HCT116 (cell line): ENCODE data around the gene TFF2. TPM values are rescaled to one million over a fixed set of nuclear protein-coding genes. Genes with fewer than 3 reads are reported as not detected.

Experiments used
- ATAC-seq: fragments of 200-7000 bp; cut with Tn5 transposase; 2 replicates; pipeline ENCODE4 v1.9.1; 2020; ENCODE audit warnings: mild to moderate bottlenecking, moderate library complexity
- BruUV-seq: library from RNA; stranded (reverse); fragments of 400-500 nt; replicated peaks from 2 replicates; lab custom pipeline; 2021; lab: Mats Ljungman, UMichigan
- CTCF ChIA-PET: fragments of 300-600 bp; sonication (Branson Sonifier 250); formaldehyde crosslinking; loops from one replicate; lab custom pipeline; 2021; ENCODE audit warnings: antibody characterized with exemption; lab: Charles Lee
- POLR2A ChIA-PET: fragments of 300-600, 350-600 bp; sonication (Branson Sonifier 250); formaldehyde crosslinking; loops from one replicate; lab custom pipeline; 2021; ENCODE audit warnings: antibody characterized with exemption; lab: Charles Lee
- RAD21 ChIA-PET, 2 experiments: fragments of 300-600 bp; sonication (Branson Sonifier 250); formaldehyde crosslinking; loops; one replicate each; lab custom pipeline; 2023; ENCODE audit warnings: low total read pairs in 2 of 2; ENCODE audit not compliant: uncharacterized antibody in 2 of 2, unreplicated experiment in 2 of 2, low non-redundant PET in 1 of 2; lab: Charles Lee
- DNase-seq: peaks from one replicate; pipeline ENCODE4 v3.0.0-alpha.2; 2010; ENCODE audit warnings: low read depth, low spot score
- H2AFZ ChIP-seq: fragments of 200-600 bp; shearing (Covaris generic), sonication (generic); 2 replicates; pipeline ENCODE4 v1.6.1; 2017; ENCODE audit warnings: low read depth, mixed run types, mixed read lengths, antibody characterized with exemption, low read length; ENCODE audit not compliant: poor library complexity, severe bottlenecking
- H3K27ac ChIP-seq: 2 replicates; pipeline ENCODE4 v1.5.1; 2012; ENCODE audit warnings: low read depth, low read length
- H3K27me3 ChIP-seq: fragments of 200-600 bp; sonication (generic); 2 replicates; pipeline ENCODE4 v1.6.1; 2016; ENCODE audit warnings: mixed run types, low read length, mixed read lengths; ENCODE audit not compliant: insufficient read depth
- H3K36me3 ChIP-seq, 2 experiments: fragments of 200-500 bp in 1 of 2; fragments of 200-600 bp in 1 of 2; sonication (Bioruptor generic) in 1 of 2; sonication (generic) in 1 of 2; 2 replicates each; pipeline versions ENCODE4 v1.5.1 to v1.6.1; 2014 to 2016; ENCODE audit warnings: low read length in 2 of 2, inconsistent platforms in 1 of 2, mixed read lengths in 1 of 2, mixed run types in 1 of 2; ENCODE audit not compliant: insufficient read depth in 2 of 2, control insufficient read depth in 1 of 2
- H3K4me1 ChIP-seq, 2 experiments: fragments of 200-600 bp in 1 of 2; sonication (generic) in 1 of 2; 2 replicates each; pipeline versions ENCODE4 v1.5.1 to v1.6.1; 2012 to 2017; ENCODE audit warnings: low read length in 2 of 2, inconsistent platforms in 1 of 2, mild to moderate bottlenecking in 1 of 2, mixed read lengths in 1 of 2, mixed run types in 1 of 2, moderate library complexity in 1 of 2; ENCODE audit not compliant: insufficient read depth in 2 of 2, control insufficient read depth in 1 of 2
- H3K4me2 ChIP-seq: fragments of 200-600 bp; sonication (generic); 2 replicates; pipeline ENCODE4 v1.6.1; 2017; ENCODE audit warnings: mixed run types, low read length, mixed read lengths
- H3K4me3 ChIP-seq, 2 experiments: fragments of 200-600 bp in 1 of 2; sonication (generic) in 1 of 2; replicated peaks in 1 of 2; 2 replicates each; pipeline ENCODE4 v1.5.1; 2011 to 2016; ENCODE audit warnings: low read length in 2 of 2, control low read depth in 1 of 2, low read depth in 1 of 2, mild to moderate bottlenecking in 1 of 2, mixed read lengths in 1 of 2, mixed run types in 1 of 2
- H3K79me2 ChIP-seq: fragments of 200-600 bp; sonication (generic); 2 replicates; pipeline ENCODE4 v1.6.1; 2017; ENCODE audit warnings: mild to moderate bottlenecking, mixed run types, low read length, moderate library complexity, mixed read lengths; ENCODE audit not compliant: insufficient read depth
- H3K9ac ChIP-seq: fragments of 200-600 bp; sonication (generic); 2 replicates; pipeline ENCODE4 v1.6.1; 2016; ENCODE audit warnings: low read length, mixed read lengths
- H3K9me2 ChIP-seq: fragments of 200-600 bp; sonication (generic), shearing (Covaris generic); 2 replicates; pipeline ENCODE4 v1.6.1; 2017; ENCODE audit warnings: mixed run types, mild to moderate bottlenecking, moderate library complexity; ENCODE audit not compliant: insufficient read depth
- H3K9me3 ChIP-seq, 2 experiments: fragments of 200-500 bp in 1 of 2; fragments of 200-600 bp in 1 of 2; sonication (Bioruptor generic) in 1 of 2; sonication (generic) in 1 of 2; 2 replicates each; pipeline ENCODE4 v1.6.1; 2014 to 2017; ENCODE audit warnings: low read length in 2 of 2, mixed read lengths in 2 of 2, inconsistent platforms in 1 of 2, low read depth in 1 of 2, mild to moderate bottlenecking in 1 of 2, mixed run types in 1 of 2, moderate library complexity in 1 of 2; ENCODE audit not compliant: control insufficient read depth in 1 of 2, insufficient read depth in 1 of 2
- H4K20me1 ChIP-seq: fragments of 200-600 bp; sonication (generic), shearing (Covaris generic); 2 replicates; pipeline ENCODE4 v1.6.1; 2017; ENCODE audit warnings: mixed run types, mild to moderate bottlenecking, moderate library complexity; ENCODE audit not compliant: insufficient read depth
- ATF3 ChIP-seq: IDR thresholded peaks from 2 replicates; pipeline ENCODE4 v1.6.1; 2012
- CBX3 ChIP-seq: IDR thresholded peaks from 2 replicates; pipeline ENCODE4 v1.6.1; 2012; ENCODE audit warnings: low read depth
- CEBPB ChIP-seq: IDR thresholded peaks from 2 replicates; pipeline ENCODE4 v1.6.1; 2012; ENCODE audit warnings: low read depth
- EGR1 ChIP-seq: IDR thresholded peaks from 2 replicates; pipeline ENCODE4 v1.6.1; 2012; ENCODE audit warnings: low read depth
- ELF1 ChIP-seq: IDR thresholded peaks from 2 replicates; pipeline ENCODE4 v1.6.1; 2012; ENCODE audit warnings: low read depth, borderline replicate concordance
- EZH2 ChIP-seq: fragments of 200-600 bp; sonication (generic); IDR thresholded peaks from 2 replicates; pipeline ENCODE4 v1.6.1; 2017; ENCODE audit warnings: antibody characterized with exemption, mixed run types
- FOSL1 ChIP-seq: IDR thresholded peaks from 2 replicates; pipeline ENCODE4 v1.6.1; 2012; ENCODE audit warnings: low read depth
- MAX ChIP-seq: IDR thresholded peaks from 2 replicates; pipeline ENCODE4 v1.6.1; 2012
- POLR2A ChIP-seq: IDR thresholded peaks from 2 replicates; pipeline ENCODE4 v1.7.0; 2011; ENCODE audit warnings: borderline replicate concordance; ENCODE audit not compliant: insufficient read depth, insufficient read length; ENCODE audit errors: extremely low read depth
- RAD21 ChIP-seq: IDR thresholded peaks from 2 replicates; pipeline ENCODE4 v1.6.1; 2012; ENCODE audit warnings: low read depth, mild to moderate bottlenecking
- REST ChIP-seq: IDR thresholded peaks from 2 replicates; pipeline ENCODE4 v1.6.1; 2012; ENCODE audit warnings: low read depth
- SIN3A ChIP-seq: IDR thresholded peaks from 2 replicates; pipeline ENCODE4 v1.6.1; 2012; ENCODE audit warnings: low read depth
- SP1 ChIP-seq: IDR thresholded peaks from 2 replicates; pipeline ENCODE4 v1.6.1; 2012; ENCODE audit warnings: low read depth
- SRF ChIP-seq: IDR thresholded peaks from 2 replicates; pipeline ENCODE4 v1.6.1; 2012; ENCODE audit warnings: low read depth
- TCF7L2 ChIP-seq: IDR thresholded peaks from 2 replicates; pipeline ENCODE4 v1.7.0; 2011; ENCODE audit warnings: borderline replicate concordance, inconsistent platforms; ENCODE audit not compliant: insufficient read depth, insufficient read length; ENCODE audit errors: extremely low read depth
- YY1 ChIP-seq: IDR thresholded peaks from 2 replicates; pipeline ENCODE4 v1.6.1; 2011; ENCODE audit warnings: low read length, low read depth, moderate library complexity, mild to moderate bottlenecking; ENCODE audit not compliant: insufficient replicate concordance; ENCODE audit errors: extremely low read depth
- ZBTB33 ChIP-seq: IDR thresholded peaks from 2 replicates; pipeline ENCODE4 v1.6.1; 2011; ENCODE audit warnings: mild to moderate bottlenecking, low read length, moderate library complexity; ENCODE audit not compliant: insufficient replicate concordance; ENCODE audit errors: extremely low read depth
- ZFX ChIP-seq: fragments of 450-650 bp; IDR thresholded peaks from 2 replicates; pipeline ENCODE4 v1.6.1; 2017
- ZNF274 ChIP-seq: fragments of 200-500 bp; sonication (Bioruptor generic); IDR thresholded peaks from 2 replicates; pipeline ENCODE4 v1.6.1; 2014; ENCODE audit warnings: mild to moderate bottlenecking, low read depth, low read length, inconsistent platforms
- intact Hi-C: fragments of 100-400 bp; cut with micrococcal nuclease; formaldehyde crosslinking; loops from 2 replicates; pipeline ENCODE4 v1.10.0; 2022
- total RNA-seq: library from RNA; stranded (reverse); gene quantifications from one replicate; pipeline ENCODE4 v1.2.1, GENCODE V29; 2021; ENCODE audit not compliant: unreplicated experiment

Gene TFF2
- total RNA-seq, 1 experiment from 2014 or later = not detected

- TF ChIP-seq SRF (no peak), FOSL1 (no peak), TCF7L2 (no peak)
- TF ChIP-seq, all 23 proteins: peak for 0
These were observed 34.8 kb upstream of the TFF2 start (continued) for GRCh38 chr21:42385619-42386018.

GRCh38 chr21:42384989-42385388 is 34.2 kb upstream of the TFF2 start:
- no peaks in the 10 kb centered on the region for H3K27me3 ChIP-seq
- no peak overlapping the region for H3K9ac ChIP-seq
- no peak overlapping the region for H2AFZ ChIP-seq
- H3K4me1 ChIP-seq = peaks cover 0 to 3% of the 10 kb centered on the region in 2 experiments; a peak in 1 of 4 replicates
- no peak overlapping the region for H3K4me3 ChIP-seq
- no peaks in the 10 kb centered on the region for H3K9me2 ChIP-seq
- ChIA-PET RAD21 (no interaction called here), CTCF (no interaction called here), POLR2A (no interaction called here)
- intact Hi-C loops = loop anchor here (10.0 kb wide), 1 partner anchor 150 kb away; no protein-coding TSS in a partner anchor
- peaks cover 4 to 5% of the 10 kb centered on the region in 2 experiments; a peak in 2 of 4 replicates for H3K9me3 ChIP-seq
- H4K20me1 ChIP-seq = no peaks in the 10 kb centered on the region
- H3K4me2 ChIP-seq = no peak overlapping the region
- BruUV-seq = no TSS peak
- ATAC-seq (no peak), DNase-seq (no peak)
- H3K79me2 ChIP-seq = no peaks in the 10 kb centered on the region
- H3K36me3 ChIP-seq = no peaks in the 10 kb centered on the region
- no peak for TF ChIP-seq ELF1
- no peak for TF ChIP-seq EZH2
- TF ChIP-seq MAX = no peak
- TF ChIP-seq POLR2A = no peak
- no peak for TF ChIP-seq FOSL1
- no peak for TF ChIP-seq CEBPB
- no peak for TF ChIP-seq EGR1
- no peak for TF ChIP-seq RAD21
- TF ChIP-seq SP1 = no peak
- TF ChIP-seq CBX3 = no peak
- TF ChIP-seq REST = no peak
- TF ChIP-seq YY1 = no peak
- TF ChIP-seq SRF = no peak
- no peak for TF ChIP-seq ZBTB33
- TF ChIP-seq TCF7L2 = no peak
- TF ChIP-seq ZFX = no peak
- no peak for TF ChIP-seq SIN3A
- TF ChIP-seq ZNF274 = no peak
- TF ChIP-seq ATF3 = no peak
- no peak overlapping the region for H3K27ac ChIP-seq
